ENCODE data around the gene IGF2BP2.
"Not testable (repeated sequence)": the region's sequence is repeated elsewhere in the genome, so short reads cannot be mapped to it uniquely, and the experiment has no call there.

Gene IGF2BP2

DNA sequence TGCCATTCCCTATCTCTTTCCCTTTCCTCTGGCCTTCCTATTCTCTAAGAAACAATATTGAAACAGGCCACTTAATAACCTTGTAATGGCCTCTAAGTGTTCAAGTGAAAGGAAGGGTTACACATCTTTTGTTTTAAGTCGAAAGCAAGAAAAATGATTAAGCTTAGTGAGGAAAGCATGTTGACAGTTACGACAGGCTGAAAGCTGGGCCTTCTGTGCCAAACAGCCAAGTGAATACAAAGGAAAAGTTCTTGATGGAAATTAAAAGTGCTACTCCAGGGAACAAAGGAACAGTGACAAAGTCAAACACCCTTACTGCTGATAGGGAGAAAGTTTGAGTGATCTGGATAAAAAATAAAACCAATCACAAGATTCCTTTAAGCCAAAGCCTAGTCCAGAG, 184.5 kb downstream of the IGF2BP2 start:
- no peak for DNase-seq (ENCODE audit: low read depth in 1 of 2, low spot score in 1 of 2)
- no peaks in the 10 kb centered on the region for H3K27me3 ChIP-seq (ENCODE audit: insufficient read depth, poor library complexity, severe bottlenecking)
- no peak overlapping the region for H3K4me3 ChIP-seq (replicated peaks; ENCODE audit: insufficient read depth, low read length)
- TF ChIP-seq POLR2AphosphoS5 (IDR thresholded peaks at IDR 0.05; ENCODE audit: low read depth): no peak
- TF ChIP-seq GABPA (IDR thresholded peaks at IDR 0.05; ENCODE audit: low read depth): no peak
- TF ChIP-seq SPI1 (IDR thresholded peaks at IDR 0.05; ENCODE audit: borderline replicate concordance, low read depth): no peak
- TF ChIP-seq, protein P1, sequence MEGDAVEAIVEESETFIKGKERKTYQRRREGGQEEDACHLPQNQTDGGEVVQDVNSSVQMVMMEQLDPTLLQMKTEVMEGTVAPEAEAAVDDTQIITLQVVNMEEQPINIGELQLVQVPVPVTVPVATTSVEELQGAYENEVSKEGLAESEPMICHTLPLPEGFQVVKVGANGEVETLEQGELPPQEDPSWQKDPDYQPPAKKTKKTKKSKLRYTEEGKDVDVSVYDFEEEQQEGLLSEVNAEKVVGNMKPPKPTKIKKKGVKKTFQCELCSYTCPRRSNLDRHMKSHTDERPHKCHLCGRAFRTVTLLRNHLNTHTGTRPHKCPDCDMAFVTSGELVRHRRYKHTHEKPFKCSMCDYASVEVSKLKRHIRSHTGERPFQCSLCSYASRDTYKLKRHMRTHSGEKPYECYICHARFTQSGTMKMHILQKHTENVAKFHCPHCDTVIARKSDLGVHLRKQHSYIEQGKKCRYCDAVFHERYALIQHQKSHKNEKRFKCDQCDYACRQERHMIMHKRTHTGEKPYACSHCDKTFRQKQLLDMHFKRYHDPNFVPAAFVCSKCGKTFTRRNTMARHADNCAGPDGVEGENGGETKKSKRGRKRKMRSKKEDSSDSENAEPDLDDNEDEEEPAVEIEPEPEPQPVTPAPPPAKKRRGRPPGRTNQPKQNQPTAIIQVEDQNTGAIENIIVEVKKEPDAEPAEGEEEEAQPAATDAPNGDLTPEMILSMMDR (IDR thresholded peaks at IDR 0.05; ENCODE audit: insufficient read depth, low read length): no peak
- TF ChIP-seq, protein P2, sequence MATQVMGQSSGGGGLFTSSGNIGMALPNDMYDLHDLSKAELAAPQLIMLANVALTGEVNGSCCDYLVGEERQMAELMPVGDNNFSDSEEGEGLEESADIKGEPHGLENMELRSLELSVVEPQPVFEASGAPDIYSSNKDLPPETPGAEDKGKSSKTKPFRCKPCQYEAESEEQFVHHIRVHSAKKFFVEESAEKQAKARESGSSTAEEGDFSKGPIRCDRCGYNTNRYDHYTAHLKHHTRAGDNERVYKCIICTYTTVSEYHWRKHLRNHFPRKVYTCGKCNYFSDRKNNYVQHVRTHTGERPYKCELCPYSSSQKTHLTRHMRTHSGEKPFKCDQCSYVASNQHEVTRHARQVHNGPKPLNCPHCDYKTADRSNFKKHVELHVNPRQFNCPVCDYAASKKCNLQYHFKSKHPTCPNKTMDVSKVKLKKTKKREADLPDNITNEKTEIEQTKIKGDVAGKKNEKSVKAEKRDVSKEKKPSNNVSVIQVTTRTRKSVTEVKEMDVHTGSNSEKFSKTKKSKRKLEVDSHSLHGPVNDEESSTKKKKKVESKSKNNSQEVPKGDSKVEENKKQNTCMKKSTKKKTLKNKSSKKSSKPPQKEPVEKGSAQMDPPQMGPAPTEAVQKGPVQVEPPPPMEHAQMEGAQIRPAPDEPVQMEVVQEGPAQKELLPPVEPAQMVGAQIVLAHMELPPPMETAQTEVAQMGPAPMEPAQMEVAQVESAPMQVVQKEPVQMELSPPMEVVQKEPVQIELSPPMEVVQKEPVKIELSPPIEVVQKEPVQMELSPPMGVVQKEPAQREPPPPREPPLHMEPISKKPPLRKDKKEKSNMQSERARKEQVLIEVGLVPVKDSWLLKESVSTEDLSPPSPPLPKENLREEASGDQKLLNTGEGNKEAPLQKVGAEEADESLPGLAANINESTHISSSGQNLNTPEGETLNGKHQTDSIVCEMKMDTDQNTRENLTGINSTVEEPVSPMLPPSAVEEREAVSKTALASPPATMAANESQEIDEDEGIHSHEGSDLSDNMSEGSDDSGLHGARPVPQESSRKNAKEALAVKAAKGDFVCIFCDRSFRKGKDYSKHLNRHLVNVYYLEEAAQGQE (IDR thresholded peaks at IDR 0.05; ENCODE audit: insufficient replicate concordance, low read depth): no peak
- no peak overlapping the region for H3K27ac ChIP-seq (replicated peaks)

DNA sequence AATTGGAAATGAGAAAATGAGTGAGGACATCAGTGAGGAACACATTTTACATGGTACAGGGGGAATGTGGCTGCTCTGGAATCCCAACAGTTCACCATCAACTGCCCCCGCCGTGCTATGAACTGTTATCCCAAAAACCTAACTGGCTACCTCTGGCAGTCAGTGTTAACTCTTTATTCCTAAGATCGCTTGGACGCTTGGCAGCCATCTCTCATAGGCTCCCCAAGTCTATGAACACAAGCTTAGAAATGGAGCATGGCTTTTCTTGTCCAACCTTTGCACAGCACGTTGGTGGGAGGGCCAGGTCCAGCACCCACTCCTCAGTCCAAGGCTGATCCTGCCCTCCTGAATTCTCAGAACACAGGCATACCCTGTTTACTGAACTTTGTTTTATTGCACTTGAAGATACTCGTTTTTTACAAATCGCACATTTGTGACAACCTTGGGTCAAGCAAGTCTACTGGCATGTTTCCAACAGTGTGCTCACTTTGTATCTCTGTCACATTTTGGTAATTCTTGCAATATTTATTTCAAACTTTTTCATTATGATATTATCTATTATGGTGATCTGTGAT, 185.1 kb downstream of the IGF2BP2 start:
- TF ChIP-seq, protein P2 (IDR thresholded peaks at IDR 0.05; ENCODE audit: insufficient replicate concordance, low read depth): no peak
- no peak for TF ChIP-seq SPI1 (IDR thresholded peaks at IDR 0.05; ENCODE audit: borderline replicate concordance, low read depth)
- TF ChIP-seq, protein P1 (IDR thresholded peaks at IDR 0.05; ENCODE audit: insufficient read depth, low read length): no peak
- no peak for TF ChIP-seq GABPA (IDR thresholded peaks at IDR 0.05; ENCODE audit: low read depth)
- TF ChIP-seq POLR2AphosphoS5 (IDR thresholded peaks at IDR 0.05; ENCODE audit: low read depth): no peak
- Histone ChIP-seq H3K27me3 (ENCODE audit: insufficient read depth, poor library complexity, severe bottlenecking) (no peaks in the 10 kb centered on the region), H3K4me3 (replicated peaks; ENCODE audit: insufficient read depth, low read length) (no peak overlapping the region), H3K27ac (replicated peaks) (no peak overlapping the region)
- no peak for DNase-seq (ENCODE audit: low read depth in 1 of 2, low spot score in 1 of 2)

DNA sequence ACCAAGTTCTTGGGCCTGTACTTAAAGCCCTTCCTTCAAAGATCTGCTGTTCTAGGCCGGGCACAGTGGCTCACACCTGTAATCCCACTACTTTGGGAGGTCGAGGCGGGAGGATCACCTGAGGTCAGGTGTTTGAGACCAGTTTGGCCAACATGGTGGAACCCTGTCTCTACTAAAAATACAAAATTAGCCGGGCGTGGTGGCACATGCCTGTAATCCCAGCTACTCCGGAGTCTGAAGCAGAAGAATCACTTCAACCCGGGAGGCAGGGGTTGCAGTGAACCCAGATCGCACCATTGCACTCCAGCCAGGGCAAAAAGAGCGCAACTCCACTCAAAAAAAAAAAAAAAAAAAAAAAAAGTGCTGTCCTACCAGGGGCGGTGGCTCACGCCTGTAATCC, 186.2 kb downstream of the IGF2BP2 start:
- DNase-seq (ENCODE audit: low read depth in 1 of 2, low spot score in 1 of 2); H3K27ac ChIP-seq (replicated peaks); H3K27me3 ChIP-seq (ENCODE audit: insufficient read depth, poor library complexity, severe bottlenecking); H3K4me3 ChIP-seq (replicated peaks; ENCODE audit: insufficient read depth, low read length): not testable (repeated sequence)

DNA sequence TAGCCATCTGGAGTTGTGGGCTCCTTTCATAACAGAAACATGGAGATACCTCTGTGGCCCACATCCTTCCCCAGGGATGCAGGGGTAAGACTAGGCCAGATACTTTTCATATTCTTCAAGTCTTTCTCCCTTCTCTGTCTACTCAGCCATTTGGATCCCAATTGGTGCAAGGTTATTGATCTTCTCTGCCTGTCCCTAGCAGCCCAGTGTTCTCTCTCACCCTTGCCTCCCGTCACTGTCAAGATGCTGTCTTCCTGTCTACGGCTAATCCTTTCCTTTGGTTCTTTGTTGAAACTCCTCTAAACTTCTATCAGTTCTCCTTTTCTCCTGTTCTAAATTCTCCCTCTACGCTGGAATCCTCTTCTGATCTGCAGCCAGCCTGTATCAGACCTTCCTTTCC, 187.5 kb downstream of the IGF2BP2 start:
- no peak overlapping the region for H3K27ac ChIP-seq (replicated peaks)
- H3K4me3 ChIP-seq (replicated peaks; ENCODE audit: insufficient read depth, low read length): no peak overlapping the region
- TF ChIP-seq SPI1 (IDR thresholded peaks at IDR 0.05; ENCODE audit: borderline replicate concordance, low read depth) (no peak), GABPA (IDR thresholded peaks at IDR 0.05; ENCODE audit: low read depth) (no peak)
- TF ChIP-seq, protein P2 (IDR thresholded peaks at IDR 0.05; ENCODE audit: insufficient replicate concordance, low read depth): no peak
- TF ChIP-seq, protein P1 (IDR thresholded peaks at IDR 0.05; ENCODE audit: insufficient read depth, low read length): no peak
- no peaks in the 10 kb centered on the region for H3K27me3 ChIP-seq (ENCODE audit: insufficient read depth, poor library complexity, severe bottlenecking)
- DNase-seq (ENCODE audit: low read depth in 1 of 2, low spot score in 1 of 2): no peak

All from HL-60 (cell line).